PC-3 (cell line): ENCODE measurements around the gene TMEM171.

Source experiments
- EZH2phosphoT487 ChIP-seq: fragments of 300-600 bp; sonication (generic); IDR thresholded peaks from 2 replicates; pipeline ENCODE4 v1.6.1; 2018; ENCODE audit warnings: mild to moderate bottlenecking, antibody characterized with exemption, low read length, borderline replicate concordance
- TF ChIP-seq, protein P1 (sequence below): fragments of 300-600 bp; sonication (generic); conservative IDR thresholded peaks from 2 replicates; pipeline ENCODE4 v1.5.1; 2017; ENCODE audit warnings: antibody characterized with exemption, low read depth, mild to moderate bottlenecking, low read length

DNA sequence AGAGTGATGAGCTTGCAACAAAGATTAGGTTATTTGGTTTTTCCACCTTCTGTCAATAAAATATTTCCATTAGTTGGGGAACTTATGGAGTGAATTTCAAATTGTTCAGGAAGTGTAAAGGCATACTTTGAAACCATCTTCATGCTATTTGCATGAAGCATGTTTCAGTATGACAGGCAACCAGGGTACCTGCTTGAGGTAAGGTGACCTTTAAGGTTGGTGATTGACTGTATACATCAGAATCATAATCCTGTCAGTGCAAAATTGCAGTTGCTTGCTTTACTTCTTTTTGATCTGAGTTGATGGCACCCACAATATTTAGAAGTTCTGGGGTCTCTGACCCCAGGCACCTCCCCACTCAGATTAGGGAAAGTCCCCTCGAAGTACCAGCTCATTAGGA lies 26.0 kb upstream of the TMEM171 start:
- TF ChIP-seq, protein P1, sequence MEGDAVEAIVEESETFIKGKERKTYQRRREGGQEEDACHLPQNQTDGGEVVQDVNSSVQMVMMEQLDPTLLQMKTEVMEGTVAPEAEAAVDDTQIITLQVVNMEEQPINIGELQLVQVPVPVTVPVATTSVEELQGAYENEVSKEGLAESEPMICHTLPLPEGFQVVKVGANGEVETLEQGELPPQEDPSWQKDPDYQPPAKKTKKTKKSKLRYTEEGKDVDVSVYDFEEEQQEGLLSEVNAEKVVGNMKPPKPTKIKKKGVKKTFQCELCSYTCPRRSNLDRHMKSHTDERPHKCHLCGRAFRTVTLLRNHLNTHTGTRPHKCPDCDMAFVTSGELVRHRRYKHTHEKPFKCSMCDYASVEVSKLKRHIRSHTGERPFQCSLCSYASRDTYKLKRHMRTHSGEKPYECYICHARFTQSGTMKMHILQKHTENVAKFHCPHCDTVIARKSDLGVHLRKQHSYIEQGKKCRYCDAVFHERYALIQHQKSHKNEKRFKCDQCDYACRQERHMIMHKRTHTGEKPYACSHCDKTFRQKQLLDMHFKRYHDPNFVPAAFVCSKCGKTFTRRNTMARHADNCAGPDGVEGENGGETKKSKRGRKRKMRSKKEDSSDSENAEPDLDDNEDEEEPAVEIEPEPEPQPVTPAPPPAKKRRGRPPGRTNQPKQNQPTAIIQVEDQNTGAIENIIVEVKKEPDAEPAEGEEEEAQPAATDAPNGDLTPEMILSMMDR = no peak
- no peak for TF ChIP-seq EZH2phosphoT487
